ENCODE measurements around the gene ITPK1. TPM values are rescaled to one million over a fixed set of nuclear protein-coding genes. Genes with fewer than 3 reads are reported as not detected.

The ITPK1 gene
- polyA plus RNA-seq, 2 donors = 15.8 to 22.4 TPM

GRCh38 chr14:93099196-93099595 lies 16.5 kb downstream of the ITPK1 start:
- WGBS, 2 donors = 67 to 77% methylated on average over 7 of the region's 7 CpGs
- no peaks in the 10 kb centered on the region for H3K27me3 ChIP-seq (ENCODE audit: control insufficient read depth in 1 of 2, insufficient read depth in 2 of 2, low read length in 2 of 2)
- H3K9me3 ChIP-seq (ENCODE audit: control insufficient read depth in 2 of 2, insufficient read depth in 1 of 2, low read depth in 1 of 2, low read length in 1 of 2) = no peaks in the 10 kb centered on the region
- no peaks in the 10 kb centered on the region for H3K36me3 ChIP-seq (ENCODE audit: control insufficient read depth in 2 of 2, insufficient read depth in 2 of 2, low read length in 1 of 2)
- H3K4me3 ChIP-seq (ENCODE audit: low read depth in 1 of 2, low read length in 2 of 2) = no peak overlapping the region
- H3K27ac ChIP-seq (ENCODE audit: low read depth in 2 of 2, low read length in 1 of 2) = peak overlapping the region in 1 of 2 donors; percentile 28
- H3K4me1 ChIP-seq (ENCODE audit: control insufficient read depth in 2 of 2, insufficient read depth in 2 of 2, low read length in 1 of 2) = peaks cover 0 to 9% of the 10 kb centered on the region in 2 donors

DNA sequence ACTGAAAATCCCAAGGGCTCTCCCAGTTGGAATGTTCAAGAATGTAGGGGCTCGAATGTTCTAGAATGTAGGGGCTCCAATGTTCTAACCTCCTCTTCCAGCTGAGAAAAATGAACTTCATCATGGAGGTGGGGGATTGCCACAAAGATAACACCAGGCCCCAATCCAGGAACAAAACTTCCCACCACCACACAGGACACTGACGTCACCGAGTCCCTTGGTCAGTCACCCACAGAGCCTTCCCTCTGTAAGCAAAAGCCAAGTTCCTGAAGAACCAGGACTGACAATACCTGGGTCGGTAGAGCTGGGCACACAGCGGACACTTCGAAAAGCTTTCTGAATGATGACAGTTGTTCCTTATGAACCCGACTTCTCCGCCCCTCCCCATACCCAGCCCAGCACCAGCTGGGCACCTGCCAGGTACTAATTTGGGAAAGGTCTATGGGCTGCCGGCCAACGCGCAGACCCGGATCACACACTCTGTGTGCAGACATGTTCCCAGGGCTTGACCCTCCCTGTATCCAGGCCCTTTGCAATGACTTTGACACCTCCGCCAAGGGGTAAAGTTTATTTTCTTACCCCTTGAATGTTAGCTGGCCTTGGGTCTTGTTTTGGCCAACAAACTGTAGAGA lies 18.9 kb downstream of the ITPK1 start:
- Histone ChIP-seq H3K9me3 (ENCODE audit: control insufficient read depth in 2 of 2, insufficient read depth in 1 of 2, low read depth in 1 of 2, low read length in 1 of 2) (no peaks in the 10 kb centered on the region), H3K27me3 (ENCODE audit: control insufficient read depth in 1 of 2, insufficient read depth in 2 of 2, low read length in 2 of 2) (no peaks in the 10 kb centered on the region), H3K27ac (ENCODE audit: low read depth in 2 of 2, low read length in 1 of 2) (no peak overlapping the region), H3K36me3 (ENCODE audit: control insufficient read depth in 2 of 2, insufficient read depth in 2 of 2, low read length in 1 of 2) (no peaks in the 10 kb centered on the region), H3K4me1 (ENCODE audit: control insufficient read depth in 2 of 2, insufficient read depth in 2 of 2, low read length in 1 of 2) (peaks cover 7 to 17% of the 10 kb centered on the region in 2 donors), H3K4me3 (ENCODE audit: low read depth in 1 of 2, low read length in 2 of 2) (no peak overlapping the region)
- WGBS, 2 donors = 79 to 81% methylated on average over 13 of the region's 13 CpGs

- Histone ChIP-seq H3K27me3 (ENCODE audit: control insufficient read depth in 1 of 2, insufficient read depth in 2 of 2, low read length in 2 of 2) (no peaks in the 10 kb centered on the region), H3K36me3 (ENCODE audit: control insufficient read depth in 2 of 2, insufficient read depth in 2 of 2, low read length in 1 of 2) (no peaks in the 10 kb centered on the region), H3K4me3 (ENCODE audit: low read depth in 1 of 2, low read length in 2 of 2) (no peak overlapping the region), H3K27ac (ENCODE audit: low read depth in 2 of 2, low read length in 1 of 2) (no peak overlapping the region), H3K4me1 (ENCODE audit: control insufficient read depth in 2 of 2, insufficient read depth in 2 of 2, low read length in 1 of 2) (peaks cover 12 to 22% of the 10 kb centered on the region in 2 donors), H3K9me3 (ENCODE audit: control insufficient read depth in 2 of 2, insufficient read depth in 1 of 2, low read depth in 1 of 2, low read length in 1 of 2) (no peaks in the 10 kb centered on the region)
- 93% methylated on average over 13 of the region's 13 CpGs for WGBS, 2 donors
Observed at GRCh38 chr14:93095742-93096510, 19.8 kb downstream of the ITPK1 start.

- H3K27me3 ChIP-seq (ENCODE audit: control insufficient read depth in 1 of 2, insufficient read depth in 2 of 2, low read length in 2 of 2) = no peaks in the 10 kb centered on the region
- H3K4me3 ChIP-seq (ENCODE audit: low read depth in 1 of 2, low read length in 2 of 2) = no peak overlapping the region
- peaks cover 15 to 26% of the 10 kb centered on the region in 2 donors for H3K4me1 ChIP-seq (ENCODE audit: control insufficient read depth in 2 of 2, insufficient read depth in 2 of 2, low read length in 1 of 2)
- H3K27ac ChIP-seq (ENCODE audit: low read depth in 2 of 2, low read length in 1 of 2) = peak overlapping the region in 1 of 2 donors; percentile 34
- WGBS, 2 donors = 91% methylated on average over 20 of the region's 20 CpGs
- no peaks in the 10 kb centered on the region for H3K36me3 ChIP-seq (ENCODE audit: control insufficient read depth in 2 of 2, insufficient read depth in 2 of 2, low read length in 1 of 2)
- no peaks in the 10 kb centered on the region for H3K9me3 ChIP-seq (ENCODE audit: control insufficient read depth in 2 of 2, insufficient read depth in 1 of 2, low read depth in 1 of 2, low read length in 1 of 2)
Observed at GRCh38 chr14:93094121-93094918, 21.4 kb downstream of the ITPK1 start.

DNA sequence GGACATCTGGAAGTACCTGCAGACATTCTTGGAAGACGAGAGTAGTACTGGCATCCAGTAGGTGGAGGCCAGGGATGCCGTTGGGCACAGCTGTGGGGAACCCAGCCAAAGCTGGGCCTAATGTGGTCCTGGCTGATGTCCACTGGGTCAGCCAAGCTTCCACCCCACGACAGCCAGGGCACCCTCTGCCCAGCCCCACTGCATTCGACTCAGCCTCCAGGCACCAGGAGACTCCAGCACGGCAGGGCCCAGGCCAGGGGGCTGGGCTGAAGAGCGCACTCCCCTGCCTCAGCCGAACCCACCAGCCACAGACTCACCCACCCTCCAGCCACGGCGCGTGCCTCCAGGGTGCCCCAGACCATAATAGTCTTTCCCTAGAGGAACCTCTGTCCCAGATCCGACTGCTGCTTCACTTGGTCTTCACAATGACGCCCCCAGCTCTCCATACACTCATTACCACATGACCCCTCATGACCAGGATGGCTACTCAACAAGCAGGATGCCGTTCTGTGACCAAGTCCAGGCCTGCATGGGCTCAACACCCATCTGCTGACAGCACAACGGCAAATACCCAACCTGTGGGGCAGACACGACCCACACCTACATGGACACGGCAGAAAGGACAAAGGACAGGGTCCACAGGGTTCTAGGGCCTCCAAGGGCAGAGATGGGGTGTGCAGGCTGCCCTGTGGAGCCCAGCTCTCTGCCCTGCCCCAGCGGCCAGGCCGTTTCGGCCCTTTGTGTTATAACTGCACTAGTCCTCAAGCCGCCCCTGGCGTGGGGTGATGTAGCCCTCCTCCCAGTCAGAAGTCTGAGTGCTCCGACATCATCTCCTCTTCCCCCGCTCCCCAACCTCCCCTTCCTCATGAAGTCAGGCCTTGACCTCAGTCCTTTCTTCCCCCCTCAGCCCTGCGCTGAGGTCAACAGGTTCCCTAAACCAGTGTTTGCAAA lies 22.8 kb downstream of the ITPK1 start:
- no peaks in the 10 kb centered on the region for H3K27me3 ChIP-seq (ENCODE audit: control insufficient read depth in 1 of 2, insufficient read depth in 2 of 2, low read length in 2 of 2)
- H3K27ac ChIP-seq (ENCODE audit: low read depth in 2 of 2, low read length in 1 of 2) = peak overlapping the region in 1 of 2 donors; percentile 56
- H3K4me1 ChIP-seq (ENCODE audit: control insufficient read depth in 2 of 2, insufficient read depth in 2 of 2, low read length in 1 of 2) = peaks cover 15 to 26% of the 10 kb centered on the region in 2 donors
- no peaks in the 10 kb centered on the region for H3K36me3 ChIP-seq (ENCODE audit: control insufficient read depth in 2 of 2, insufficient read depth in 2 of 2, low read length in 1 of 2)
- H3K9me3 ChIP-seq (ENCODE audit: control insufficient read depth in 2 of 2, insufficient read depth in 1 of 2, low read depth in 1 of 2, low read length in 1 of 2) = no peaks in the 10 kb centered on the region
- H3K4me3 ChIP-seq (ENCODE audit: low read depth in 1 of 2, low read length in 2 of 2) = no peak overlapping the region
- 86 to 87% methylated on average over 24 of the region's 24 CpGs for WGBS, 2 donors

DNA sequence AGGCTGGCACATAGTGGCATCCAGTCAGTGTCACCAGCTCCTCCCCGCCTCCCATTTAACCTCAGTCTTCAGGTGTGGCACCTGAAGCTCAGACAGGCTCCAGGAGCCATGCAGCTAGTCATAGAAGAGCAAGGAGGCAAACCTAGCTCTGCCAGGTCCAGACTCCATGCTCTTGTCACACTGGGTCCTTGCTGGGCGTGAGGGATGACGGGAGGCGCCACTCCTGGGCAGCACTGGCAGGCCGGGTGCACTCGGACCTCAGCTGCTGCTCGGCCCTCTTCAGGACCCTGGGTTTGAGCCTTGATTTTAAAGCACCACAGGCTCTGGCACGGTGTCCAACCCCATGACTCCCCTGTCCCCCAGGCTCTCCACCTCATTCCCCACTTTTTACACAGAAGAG lies 24.1 kb downstream of the ITPK1 start:
- H3K4me3 ChIP-seq (ENCODE audit: low read depth in 1 of 2, low read length in 2 of 2) = no peak overlapping the region
- H3K27ac ChIP-seq (ENCODE audit: low read depth in 2 of 2, low read length in 1 of 2) = peak overlapping the region; percentile 12 to 70
- WGBS, 2 donors = 71 to 75% methylated on average over 8 of the region's 8 CpGs
- H3K4me1 ChIP-seq (ENCODE audit: control insufficient read depth in 2 of 2, insufficient read depth in 2 of 2, low read length in 1 of 2) = peaks cover 15 to 25% of the 10 kb centered on the region in 2 donors
- H3K9me3 ChIP-seq (ENCODE audit: control insufficient read depth in 2 of 2, insufficient read depth in 1 of 2, low read depth in 1 of 2, low read length in 1 of 2) = no peaks in the 10 kb centered on the region
- no peaks in the 10 kb centered on the region for H3K36me3 ChIP-seq (ENCODE audit: control insufficient read depth in 2 of 2, insufficient read depth in 2 of 2, low read length in 1 of 2)
- no peaks in the 10 kb centered on the region for H3K27me3 ChIP-seq (ENCODE audit: control insufficient read depth in 1 of 2, insufficient read depth in 2 of 2, low read length in 2 of 2)

GRCh38 chr14:93090826-93091555 lies 24.7 kb downstream of the ITPK1 start:
- H3K4me3 ChIP-seq (ENCODE audit: low read depth in 1 of 2, low read length in 2 of 2) = no peak overlapping the region
- H3K36me3 ChIP-seq (ENCODE audit: control insufficient read depth in 2 of 2, insufficient read depth in 2 of 2, low read length in 1 of 2) = no peaks in the 10 kb centered on the region
- 55 to 60% methylated on average over 11 of the region's 11 CpGs for WGBS, 2 donors
- H3K27me3 ChIP-seq (ENCODE audit: control insufficient read depth in 1 of 2, insufficient read depth in 2 of 2, low read length in 2 of 2) = no peaks in the 10 kb centered on the region
- H3K27ac ChIP-seq (ENCODE audit: low read depth in 2 of 2, low read length in 1 of 2) = peak overlapping the region; percentile 12 to 70
- H3K4me1 ChIP-seq (ENCODE audit: control insufficient read depth in 2 of 2, insufficient read depth in 2 of 2, low read length in 1 of 2) = peaks cover 20 to 32% of the 10 kb centered on the region in 2 donors
- no peaks in the 10 kb centered on the region for H3K9me3 ChIP-seq (ENCODE audit: control insufficient read depth in 2 of 2, insufficient read depth in 1 of 2, low read depth in 1 of 2, low read length in 1 of 2)

DNA sequence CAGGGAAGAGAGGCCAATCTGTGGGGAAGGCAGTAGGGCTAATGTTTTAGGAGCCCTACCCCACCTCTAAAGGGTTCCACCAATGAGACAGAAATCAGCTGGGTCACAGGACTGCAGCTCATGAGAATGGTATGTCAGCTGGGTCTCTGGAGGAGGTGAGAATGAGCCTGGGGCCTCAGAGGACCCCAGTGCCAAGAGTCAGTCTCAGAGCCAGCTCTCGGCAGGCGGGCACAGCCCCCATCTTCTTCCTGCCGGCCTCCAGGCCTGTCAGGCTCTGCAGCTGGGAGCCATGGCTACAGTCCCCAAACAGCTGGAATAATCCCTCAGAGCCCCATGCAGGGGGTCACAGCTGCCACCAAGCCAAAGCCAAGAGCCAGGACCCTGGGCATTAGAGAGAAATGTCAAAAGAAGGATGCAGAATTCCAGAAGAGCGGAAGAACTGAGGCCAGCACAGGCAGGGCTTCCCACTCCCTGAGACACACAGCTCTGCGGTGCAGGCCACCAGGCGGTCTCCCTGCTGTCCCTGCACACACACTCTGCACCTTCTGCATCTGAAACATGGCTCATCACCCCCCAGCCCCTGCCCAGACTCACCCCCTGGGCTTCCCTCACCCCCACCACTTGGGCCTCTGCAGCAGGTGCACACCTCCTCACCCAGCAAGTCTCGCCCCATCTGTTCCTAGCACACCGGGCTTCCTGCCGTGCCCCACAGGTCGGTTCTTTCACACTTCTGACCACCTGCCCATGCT lies 26.0 kb downstream of the ITPK1 start:
- no peaks in the 10 kb centered on the region for H3K36me3 ChIP-seq (ENCODE audit: control insufficient read depth in 2 of 2, insufficient read depth in 2 of 2, low read length in 1 of 2)
- H3K4me3 ChIP-seq (ENCODE audit: low read depth in 1 of 2, low read length in 2 of 2) = no peak overlapping the region
- H3K27me3 ChIP-seq (ENCODE audit: control insufficient read depth in 1 of 2, insufficient read depth in 2 of 2, low read length in 2 of 2) = no peaks in the 10 kb centered on the region
- H3K4me1 ChIP-seq (ENCODE audit: control insufficient read depth in 2 of 2, insufficient read depth in 2 of 2, low read length in 1 of 2) = peaks cover 20 to 36% of the 10 kb centered on the region in 2 donors
- WGBS, 2 donors = 78 to 81% methylated on average over 10 of the region's 10 CpGs
- no peaks in the 10 kb centered on the region for H3K9me3 ChIP-seq (ENCODE audit: control insufficient read depth in 2 of 2, insufficient read depth in 1 of 2, low read depth in 1 of 2, low read length in 1 of 2)
- no peak overlapping the region for H3K27ac ChIP-seq (ENCODE audit: low read depth in 2 of 2, low read length in 1 of 2)

All from esophagus (tissue), 2 donors.